ENCODE measurements around the gene STARD9.
"Not testable (repeated sequence)": the region's sequence is repeated elsewhere in the genome, so short reads cannot be mapped to it uniquely, and the experiment has no call there.

Gene STARD9

GRCh38 chr15:42632105-42632675, 56.8 kb downstream of the STARD9 start:
- no peak for DNase-seq

- DNase-seq, result no peak
Measured at GRCh38 chr15:42640109-42640508, 64.7 kb downstream of the STARD9 start.

- DNase-seq, result peak; percentile 73
Measured at GRCh38 chr15:42650208-42651066, 75.0 kb downstream of the STARD9 start.

GRCh38 chr15:42665827-42666226, 90.4 kb downstream of the STARD9 start:
- DNase-seq, result no peak

GRCh38 chr15:42667855-42668254, 92.4 kb downstream of the STARD9 start:
- no peak for DNase-seq

GRCh38 chr15:42670451-42670850, 95.0 kb downstream of the STARD9 start:
- no peak for DNase-seq

GRCh38 chr15:42672444-42672843, 97.0 kb downstream of the STARD9 start:
- DNase-seq, result no peak

GRCh38 chr15:42674472-42674871, 99.1 kb downstream of the STARD9 start:
- no peak for DNase-seq

GRCh38 chr15:42675021-42675420, 99.6 kb downstream of the STARD9 start:
- DNase-seq, result no peak

GRCh38 chr15:42679285-42680141, 104.1 kb downstream of the STARD9 start:
- no peak for DNase-seq

- not testable (repeated sequence) for DNase-seq
Measured at GRCh38 chr15:42680142-42680482, 104.7 kb downstream of the STARD9 start.

GRCh38 chr15:42681119-42681518, 105.7 kb downstream of the STARD9 start:
- no peak for DNase-seq

GRCh38 chr15:42686281-42686680, 110.9 kb downstream of the STARD9 start:
- no peak for DNase-seq

- no peak for DNase-seq
Measured at GRCh38 chr15:42687740-42688139, 112.3 kb downstream of the STARD9 start.

- DNase-seq, result no peak
Measured at GRCh38 chr15:42688301-42688700, 112.9 kb downstream of the STARD9 start.

GRCh38 chr15:42691308-42691707, 115.9 kb downstream of the STARD9 start:
- DNase-seq, result no peak

GRCh38 chr15:42691770-42692169, 116.4 kb downstream of the STARD9 start:
- DNase-seq, result no peak

- DNase-seq, result no peak
Measured at GRCh38 chr15:42692536-42692935, 117.1 kb downstream of the STARD9 start.

- no peak for DNase-seq
Measured at GRCh38 chr15:42692997-42693396, 117.6 kb downstream of the STARD9 start.

GRCh38 chr15:42693496-42693895, 118.1 kb downstream of the STARD9 start:
- no peak for DNase-seq

- no peak for DNase-seq
Measured at GRCh38 chr15:42693942-42694341, 118.5 kb downstream of the STARD9 start.

GRCh38 chr15:42694398-42694797, 119.0 kb downstream of the STARD9 start:
- DNase-seq, result no peak

GRCh38 chr15:42695527-42696071, 120.2 kb downstream of the STARD9 start:
- no peak for DNase-seq
